Parathyroid adenoma (tissue), 2 donors: ENCODE measurements around the gene MCOLN3.

Source experiments
- H2AFZ ChIP-seq: fragments of 300-600 bp; sonication (generic); one replicate; pipeline ENCODE4 v1.7.0; 2017; ENCODE audit warnings: antibody characterized with exemption, mild to moderate bottlenecking
- H3K27ac ChIP-seq: fragments of 300-600 bp; sonication (generic); one replicate; pipeline ENCODE4 v1.7.0; 2017
- H3K27me3 ChIP-seq: fragments of 300-600 bp; sonication (generic); one replicate; pipeline ENCODE4 v1.7.0; 2017; ENCODE audit warnings: low read length; ENCODE audit not compliant: control insufficient read depth, insufficient read depth
- H3K36me3 ChIP-seq: fragments of 300-600 bp; sonication (generic); one replicate; pipeline ENCODE4 v1.7.0; 2017; ENCODE audit warnings: low read length; ENCODE audit not compliant: control insufficient read depth, insufficient read depth
- H3K4me1 ChIP-seq: fragments of 300-600 bp; sonication (generic); one replicate; pipeline ENCODE4 v1.7.0; 2017; ENCODE audit warnings: control low read depth
- H3K4me2 ChIP-seq: fragments of 300-600 bp; sonication (generic); one replicate; pipeline ENCODE4 v1.7.0; 2017; ENCODE audit warnings: low read length
- H3K4me3 ChIP-seq: fragments of 300-600 bp; sonication (generic); one replicate; pipeline ENCODE4 v1.7.0; 2017; ENCODE audit warnings: low read depth, low read length
- H3K79me2 ChIP-seq: fragments of 300-600 bp; sonication (generic); one replicate; pipeline ENCODE4 v1.7.0; 2017; ENCODE audit warnings: control low read depth
- H3K9ac ChIP-seq: fragments of 300-600 bp; sonication (generic); one replicate; pipeline ENCODE4 v1.7.0; 2017; ENCODE audit warnings: mild to moderate bottlenecking
- H3K9me3 ChIP-seq: fragments of 300-600 bp; sonication (generic); one replicate; pipeline ENCODE4 v1.7.0; 2017; ENCODE audit warnings: low read length; ENCODE audit not compliant: control insufficient read depth
- TF ChIP-seq, protein P1 (sequence below): fragments of 300-600 bp; sonication (generic); IDR thresholded peaks from one replicate; pipeline ENCODE4 v1.7.0; 2017; ENCODE audit warnings: antibody characterized with exemption, mild to moderate bottlenecking
- donor health status: primary hyperparathyroidism.

The MCOLN3 gene

DNA sequence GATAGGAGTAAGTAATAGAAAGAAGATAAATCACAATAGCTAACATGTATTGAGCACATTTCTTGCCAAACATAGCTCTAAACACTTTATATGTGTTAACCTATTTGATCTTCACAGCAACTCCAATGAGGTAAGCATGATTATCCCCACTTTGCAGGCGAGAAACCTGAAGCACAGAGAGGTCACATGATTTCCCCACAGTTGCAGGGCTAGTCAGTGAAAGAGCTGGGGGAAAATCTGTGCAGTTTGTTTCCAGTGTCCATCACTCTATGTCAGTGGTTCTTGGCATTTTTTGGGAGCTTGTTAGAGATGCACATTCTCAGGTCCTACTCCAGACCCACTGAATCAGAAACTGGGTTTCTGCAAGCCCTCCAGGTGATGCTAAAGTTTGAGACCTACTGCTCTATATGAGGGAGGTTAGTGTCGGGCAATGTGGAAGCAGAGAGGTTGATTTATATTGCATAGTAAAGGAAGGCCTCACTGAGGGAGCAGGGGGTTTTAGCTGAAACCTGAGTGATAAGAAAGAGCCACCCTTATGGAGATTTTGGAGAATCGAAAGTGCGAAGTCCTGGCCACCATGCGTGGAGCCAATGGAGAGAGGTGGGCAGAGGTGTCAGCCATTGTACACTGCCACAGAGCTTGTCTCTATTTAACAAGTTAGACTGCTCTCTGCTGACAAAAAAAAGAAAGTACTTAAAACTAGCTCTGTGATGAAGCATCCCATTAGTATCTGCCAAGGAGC is 20.9 kb downstream of the MCOLN3 start:
- Histone ChIP-seq H3K9me3 (no peaks in the 10 kb centered on the region), H3K27me3 (no peaks in the 10 kb centered on the region), H3K79me2 (no peaks in the 10 kb centered on the region), H2AFZ (no peak overlapping the region), H3K27ac (no peak overlapping the region), H3K9ac (no peak overlapping the region), H3K4me3 (no peak overlapping the region), H3K4me1 (no peaks in the 10 kb centered on the region), H3K36me3 (no peaks in the 10 kb centered on the region), H3K4me2 (no peak overlapping the region)
- TF ChIP-seq, protein P1, sequence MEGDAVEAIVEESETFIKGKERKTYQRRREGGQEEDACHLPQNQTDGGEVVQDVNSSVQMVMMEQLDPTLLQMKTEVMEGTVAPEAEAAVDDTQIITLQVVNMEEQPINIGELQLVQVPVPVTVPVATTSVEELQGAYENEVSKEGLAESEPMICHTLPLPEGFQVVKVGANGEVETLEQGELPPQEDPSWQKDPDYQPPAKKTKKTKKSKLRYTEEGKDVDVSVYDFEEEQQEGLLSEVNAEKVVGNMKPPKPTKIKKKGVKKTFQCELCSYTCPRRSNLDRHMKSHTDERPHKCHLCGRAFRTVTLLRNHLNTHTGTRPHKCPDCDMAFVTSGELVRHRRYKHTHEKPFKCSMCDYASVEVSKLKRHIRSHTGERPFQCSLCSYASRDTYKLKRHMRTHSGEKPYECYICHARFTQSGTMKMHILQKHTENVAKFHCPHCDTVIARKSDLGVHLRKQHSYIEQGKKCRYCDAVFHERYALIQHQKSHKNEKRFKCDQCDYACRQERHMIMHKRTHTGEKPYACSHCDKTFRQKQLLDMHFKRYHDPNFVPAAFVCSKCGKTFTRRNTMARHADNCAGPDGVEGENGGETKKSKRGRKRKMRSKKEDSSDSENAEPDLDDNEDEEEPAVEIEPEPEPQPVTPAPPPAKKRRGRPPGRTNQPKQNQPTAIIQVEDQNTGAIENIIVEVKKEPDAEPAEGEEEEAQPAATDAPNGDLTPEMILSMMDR = no peak

DNA sequence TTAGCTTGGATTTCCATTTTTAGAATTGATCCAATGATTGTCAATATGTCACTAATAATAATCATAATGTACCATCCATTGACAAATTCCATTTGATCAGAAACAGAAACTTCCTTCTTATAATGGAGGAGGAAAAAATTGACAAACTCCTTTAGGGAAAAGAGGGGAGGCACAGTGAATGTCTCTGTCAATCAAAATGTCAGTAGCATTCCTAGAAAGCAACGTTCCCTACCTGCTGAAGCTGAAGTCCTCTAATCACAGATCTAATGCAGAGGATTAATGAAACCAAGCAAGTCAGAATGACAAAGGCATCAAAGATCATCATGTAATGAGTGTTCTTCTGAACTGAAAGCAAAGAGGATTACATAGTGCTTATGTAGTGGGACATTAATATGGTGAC is 22.4 kb downstream of the MCOLN3 start:
- Histone ChIP-seq H3K4me1 (no peaks in the 10 kb centered on the region), H3K9me3 (no peaks in the 10 kb centered on the region), H3K79me2 (no peaks in the 10 kb centered on the region), H3K4me3 (no peak overlapping the region), H3K27ac (no peak overlapping the region), H3K36me3 (no peaks in the 10 kb centered on the region), H3K4me2 (no peak overlapping the region), H2AFZ (no peak overlapping the region), H3K9ac (no peak overlapping the region), H3K27me3 (no peaks in the 10 kb centered on the region)
- TF ChIP-seq, protein P1 = no peak

DNA sequence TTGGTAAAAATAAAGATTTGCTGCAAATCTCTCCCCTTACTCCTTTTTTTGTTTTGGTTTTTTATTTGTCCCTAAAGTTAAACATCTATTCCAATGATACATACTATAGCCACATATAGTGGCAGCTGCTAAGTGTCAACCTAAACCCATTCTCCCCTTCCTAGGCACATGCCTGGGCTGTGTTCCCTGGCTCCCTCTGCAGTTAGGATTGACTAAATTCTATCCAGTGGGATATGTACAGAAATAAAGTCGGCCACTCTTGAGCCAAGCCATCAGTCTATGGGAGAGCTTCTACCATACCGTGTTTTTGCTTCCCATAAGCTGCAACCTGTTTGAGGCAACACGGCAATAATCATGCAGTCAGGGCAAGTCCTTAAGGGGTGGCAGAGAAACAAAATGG is 23.6 kb downstream of the MCOLN3 start:
- TF ChIP-seq, protein P1 = no peak
- H3K4me2 ChIP-seq = no peak overlapping the region
- H3K4me3 ChIP-seq = no peak overlapping the region
- H3K4me1 ChIP-seq = no peaks in the 10 kb centered on the region
- no peak overlapping the region for H2AFZ ChIP-seq
- H3K79me2 ChIP-seq = no peaks in the 10 kb centered on the region
- H3K9ac ChIP-seq = no peak overlapping the region
- no peaks in the 10 kb centered on the region for H3K36me3 ChIP-seq
- H3K27ac ChIP-seq = no peak overlapping the region
- H3K9me3 ChIP-seq = no peaks in the 10 kb centered on the region
- no peaks in the 10 kb centered on the region for H3K27me3 ChIP-seq

DNA sequence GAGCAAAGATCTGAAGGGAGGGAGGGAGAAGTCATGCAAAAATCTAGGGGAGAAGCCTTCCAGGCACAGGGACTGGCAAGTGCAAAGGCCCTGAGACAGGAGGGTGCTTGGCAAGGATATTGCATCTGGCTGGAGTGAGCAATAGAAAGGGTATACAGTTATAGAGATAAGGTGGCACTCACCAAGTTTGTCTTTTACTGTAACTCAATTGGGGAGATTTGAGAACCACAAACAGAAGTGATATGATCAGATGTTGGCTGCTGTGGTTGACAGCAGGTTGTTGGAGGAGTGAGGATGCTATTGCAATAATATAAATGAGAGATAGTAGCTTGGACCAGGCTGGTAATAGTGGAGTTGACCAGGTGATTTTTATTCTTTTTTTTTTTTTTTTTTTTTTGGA is 25.6 kb downstream of the MCOLN3 start:
- TF ChIP-seq, protein P1 = no peak
- Histone ChIP-seq H3K9ac (no peak overlapping the region), H3K27ac (no peak overlapping the region), H3K4me2 (no peak overlapping the region), H3K4me3 (no peak overlapping the region), H3K9me3 (no peaks in the 10 kb centered on the region), H2AFZ (no peak overlapping the region), H3K27me3 (no peaks in the 10 kb centered on the region), H3K36me3 (no peaks in the 10 kb centered on the region), H3K79me2 (no peaks in the 10 kb centered on the region), H3K4me1 (no peaks in the 10 kb centered on the region)

DNA sequence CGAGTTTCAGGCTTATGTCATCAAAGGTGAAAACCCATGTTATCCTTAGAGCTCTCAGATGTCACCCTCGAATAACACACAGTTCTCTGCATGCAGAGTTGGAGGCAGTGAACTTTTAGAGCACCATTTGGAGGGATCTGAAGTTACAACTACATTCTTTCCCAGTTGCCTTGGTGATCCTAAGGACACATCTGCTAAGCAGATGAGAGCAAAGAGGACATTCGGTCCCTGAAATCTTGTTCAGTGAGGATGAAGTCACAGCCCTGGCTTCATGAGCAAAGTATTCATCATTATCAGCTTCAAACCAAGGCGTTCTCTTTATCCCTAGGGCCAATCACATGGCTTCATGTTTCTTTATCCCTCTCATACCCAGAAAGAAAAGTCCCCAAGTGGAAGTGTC is 28.3 kb downstream of the MCOLN3 start:
- Histone ChIP-seq H3K27me3 (no peaks in the 10 kb centered on the region), H2AFZ (no peak overlapping the region), H3K27ac (no peak overlapping the region), H3K9me3 (no peaks in the 10 kb centered on the region), H3K79me2 (no peaks in the 10 kb centered on the region), H3K4me3 (no peak overlapping the region), H3K9ac (no peak overlapping the region), H3K4me2 (no peak overlapping the region), H3K36me3 (no peaks in the 10 kb centered on the region), H3K4me1 (no peaks in the 10 kb centered on the region)
- TF ChIP-seq, protein P1 = no peak
